Right cardiac atrium (tissue), 5 donors: ENCODE results near the gene ANO2. TPM values are rescaled to one million over a fixed set of nuclear protein-coding genes. Genes with fewer than 3 reads are reported as not detected.

Experiments
- ATAC-seq, 2 donors: fragments of 200-7000 bp; cut with Tn5 transposase; one replicate each; pipeline versions ENCODE4 v1.8.0 to v1.9.1; 2020; ENCODE audit warnings: moderate library complexity in 2 of 2, mild to moderate bottlenecking in 1 of 2
- DNase-seq, 3 donors: peaks; one replicate each; pipeline ENCODE4 v3.0.0-alpha.2; 2020
- H3K27ac ChIP-seq: one replicate; pipeline ENCODE4 v1.5.1; 2013; ENCODE audit warnings: mild to moderate bottlenecking, low read length, control low read depth, moderate library complexity
- H3K27me3 ChIP-seq: one replicate; pipeline ENCODE4 v1.6.1; 2013; ENCODE audit not compliant: control insufficient read depth, insufficient read depth
- H3K4me1 ChIP-seq: one replicate; pipeline ENCODE4 v1.6.1; 2013; ENCODE audit warnings: low read length; ENCODE audit not compliant: control insufficient read depth, insufficient read depth
- H3K4me3 ChIP-seq: one replicate; pipeline ENCODE4 v1.5.1; 2013; ENCODE audit warnings: low read length, control low read depth
- H3K9me3 ChIP-seq: one replicate; pipeline ENCODE4 v1.6.1; 2013; ENCODE audit warnings: low read length; ENCODE audit not compliant: control insufficient read depth
- WGBS: extraction: QIAGEN DNeasy Blood & Tissue Kit; methylation state at CpG from one replicate; pipeline ENCODE4 v1.1.7; 2013; 5-methylcytosine and 5-hydroxymethylcytosine counted together
- intact Hi-C, 4 donors: fragments of 100-400 bp; cut with DNase I; formaldehyde crosslinking; loops; one replicate each; pipeline versions ENCODE4 v1.11.0 to v1.14.0; 2022 to 2023
- polyA plus RNA-seq: library from polyadenylated mRNA; stranded (reverse); fragments of 200-250 nt; gene quantifications from one replicate; pipeline ENCODE4 v1.2.3, GENCODE V29; 2013
- total RNA-seq, 4 donors: library from RNA; stranded (reverse); fragmentation: NEBNext Ultra II Directional; extraction: Animal tissue kit (Norgen Biotek cat#: 25700); gene quantifications; one replicate each; pipeline ENCODE4 v1.2.1, GENCODE V29; 2021
- donor health status: healthy with polysubstance abuse.
- donor health status: DM: no; HTN: yes; CAD: no.
- donor health status: DM: no; HTN: no; CAD: no.
- donor health status: DM: no; HTN: yes; CAD: no; lungs with severe emphysema.
- donor health status: DM: yes; HTN: yes; CAD: no.

Gene ANO2
- total and polyA plus RNA-seq, 5 donors: 7.0 to 12.5 (median 10.9) TPM

DNA sequence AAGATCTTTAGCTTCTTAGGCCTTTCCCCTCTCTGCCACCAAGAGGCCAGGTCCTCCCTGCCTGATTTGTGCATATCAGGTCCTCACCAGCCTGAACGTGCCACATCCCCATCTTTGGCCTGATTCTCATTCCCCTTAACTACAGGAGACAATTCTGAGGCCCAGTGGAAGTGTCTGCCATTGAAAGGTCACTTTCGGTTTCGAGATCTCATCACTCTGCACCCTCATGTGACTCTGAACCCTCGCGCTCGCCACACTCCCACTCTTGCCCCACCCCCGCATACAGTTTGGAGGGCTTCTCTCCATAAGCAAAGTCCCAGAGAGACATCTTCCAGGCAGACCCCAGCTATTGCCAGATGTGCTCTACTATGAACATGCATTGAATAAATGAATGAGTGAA is 324.2 kb downstream of the ANO2 start:
- no peak for DNase-seq
- intact Hi-C loops: no loop called here
- H3K4me3 ChIP-seq: no peak overlapping the region
- peaks cover 7% of the 10 kb centered on the region for H3K4me1 ChIP-seq
- H3K27ac ChIP-seq: no peak overlapping the region
- no peak for ATAC-seq
- no peaks in the 10 kb centered on the region for H3K9me3 ChIP-seq
- WGBS: 91% methylated on average over 7 of the region's 7 CpGs
- no peaks in the 10 kb centered on the region for H3K27me3 ChIP-seq

DNA sequence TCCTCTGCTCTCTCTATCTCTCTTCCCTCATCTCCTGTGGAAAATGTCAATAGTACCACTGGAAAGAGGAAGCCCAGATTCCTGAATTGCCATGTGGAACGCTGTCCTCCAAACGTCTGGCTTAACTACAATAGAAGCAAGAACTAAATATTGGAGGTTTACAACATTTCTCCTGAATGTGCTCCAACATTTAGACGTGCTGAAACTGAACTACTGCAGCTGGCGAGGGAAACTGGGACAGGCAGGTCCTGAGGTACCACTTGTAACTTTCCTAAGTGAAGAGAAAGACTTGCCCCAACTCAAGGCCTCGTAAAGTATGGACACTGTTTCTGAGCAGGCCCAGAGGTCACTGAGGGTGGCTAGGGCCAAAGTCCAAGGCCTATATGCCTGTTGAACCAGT is 325.4 kb downstream of the ANO2 start:
- intact Hi-C loops: no loop called here
- DNase-seq (peak in 1 of 3 donors; percentile 58), ATAC-seq (peak in 1 of 2 donors; percentile 13)
- no peak overlapping the region for H3K4me3 ChIP-seq
- WGBS: 63% methylated on average over 5 of the region's 5 CpGs
- H3K27ac ChIP-seq: no peak overlapping the region
- H3K27me3 ChIP-seq: no peaks in the 10 kb centered on the region
- H3K9me3 ChIP-seq: no peaks in the 10 kb centered on the region
- H3K4me1 ChIP-seq: peaks cover 7% of the 10 kb centered on the region

DNA sequence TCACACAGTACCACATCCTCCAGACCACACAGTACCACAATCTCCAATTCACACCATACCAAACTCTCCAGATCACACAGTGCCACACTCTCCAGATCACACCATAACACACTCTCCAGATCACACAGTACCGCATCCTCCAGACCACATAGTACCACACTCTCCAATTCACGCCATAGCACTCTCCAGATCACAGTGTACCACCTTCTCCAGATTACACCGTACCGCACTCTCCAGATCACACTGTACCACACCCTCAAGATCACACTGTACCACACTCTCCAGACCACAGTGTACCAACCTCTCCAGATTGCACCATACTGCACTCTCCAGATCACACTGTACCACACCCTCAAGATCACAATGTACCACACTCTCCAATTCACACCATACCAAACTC is 328.2 kb downstream of the ANO2 start:
- Histone ChIP-seq H3K4me3 (no peak overlapping the region), H3K27ac (no peak overlapping the region), H3K9me3 (no peaks in the 10 kb centered on the region), H3K4me1 (peaks cover 11% of the 10 kb centered on the region), H3K27me3 (no peaks in the 10 kb centered on the region)
- DNase-seq: no peak
- intact Hi-C loops: no loop called here
- 99% methylated on average over 4 of the region's 4 CpGs for WGBS
- no peak for ATAC-seq

DNA sequence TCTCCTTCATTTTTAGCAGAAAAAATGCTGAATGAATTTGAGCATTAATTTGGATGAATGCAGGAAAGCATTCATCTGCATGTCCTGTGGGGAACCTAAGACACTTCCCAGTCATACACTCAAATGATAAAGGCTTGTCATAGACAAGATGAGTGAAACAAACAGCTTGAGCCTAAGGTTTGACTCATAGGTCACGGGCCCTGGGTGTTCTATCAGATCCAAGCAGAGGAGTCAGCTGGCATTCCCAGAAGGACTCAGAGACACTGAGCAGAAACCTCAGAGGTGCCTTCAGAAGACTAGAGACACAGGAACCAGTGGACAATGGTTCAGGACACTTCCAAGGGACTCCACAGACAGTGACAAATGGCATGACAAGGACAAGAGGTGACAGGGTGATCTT is 329.3 kb downstream of the ANO2 start:
- H3K9me3 ChIP-seq: no peaks in the 10 kb centered on the region
- no peak overlapping the region for H3K27ac ChIP-seq
- intact Hi-C loops: no loop called here
- no peak overlapping the region for H3K4me3 ChIP-seq
- 94% methylated on average over 1 of the region's 1 CpG for WGBS
- peaks cover 11% of the 10 kb centered on the region for H3K4me1 ChIP-seq
- no peak for ATAC-seq
- H3K27me3 ChIP-seq: no peaks in the 10 kb centered on the region
- no peak for DNase-seq

DNA sequence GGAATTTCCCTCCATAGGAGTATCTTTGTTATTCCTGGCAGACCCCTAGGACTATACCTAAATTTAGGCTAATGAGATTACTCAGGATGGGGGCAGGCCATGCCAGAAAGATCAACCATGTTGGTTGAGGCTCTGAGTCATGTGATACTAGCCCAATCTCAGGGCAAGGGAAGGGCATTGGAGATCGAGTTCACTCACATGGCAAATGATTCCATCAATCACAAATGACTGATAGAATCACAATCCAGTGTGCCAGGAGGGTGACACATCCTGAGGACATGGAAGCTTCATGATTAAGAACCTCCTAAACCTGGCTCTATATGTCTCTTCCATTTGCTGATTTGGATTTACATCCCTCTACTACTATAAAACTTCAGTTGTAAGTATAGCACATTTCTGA is 330.8 kb downstream of the ANO2 start:
- ATAC-seq (peak in 1 of 2 donors; percentile 43), DNase-seq (no peak)
- WGBS: 55% methylated on average over 1 of the region's 1 CpG
- no peaks in the 10 kb centered on the region for H3K27me3 ChIP-seq
- H3K9me3 ChIP-seq: no peaks in the 10 kb centered on the region
- no peak overlapping the region for H3K4me3 ChIP-seq
- peaks cover 11% of the 10 kb centered on the region for H3K4me1 ChIP-seq
- no peak overlapping the region for H3K27ac ChIP-seq
- intact Hi-C loops: no loop called here

DNA sequence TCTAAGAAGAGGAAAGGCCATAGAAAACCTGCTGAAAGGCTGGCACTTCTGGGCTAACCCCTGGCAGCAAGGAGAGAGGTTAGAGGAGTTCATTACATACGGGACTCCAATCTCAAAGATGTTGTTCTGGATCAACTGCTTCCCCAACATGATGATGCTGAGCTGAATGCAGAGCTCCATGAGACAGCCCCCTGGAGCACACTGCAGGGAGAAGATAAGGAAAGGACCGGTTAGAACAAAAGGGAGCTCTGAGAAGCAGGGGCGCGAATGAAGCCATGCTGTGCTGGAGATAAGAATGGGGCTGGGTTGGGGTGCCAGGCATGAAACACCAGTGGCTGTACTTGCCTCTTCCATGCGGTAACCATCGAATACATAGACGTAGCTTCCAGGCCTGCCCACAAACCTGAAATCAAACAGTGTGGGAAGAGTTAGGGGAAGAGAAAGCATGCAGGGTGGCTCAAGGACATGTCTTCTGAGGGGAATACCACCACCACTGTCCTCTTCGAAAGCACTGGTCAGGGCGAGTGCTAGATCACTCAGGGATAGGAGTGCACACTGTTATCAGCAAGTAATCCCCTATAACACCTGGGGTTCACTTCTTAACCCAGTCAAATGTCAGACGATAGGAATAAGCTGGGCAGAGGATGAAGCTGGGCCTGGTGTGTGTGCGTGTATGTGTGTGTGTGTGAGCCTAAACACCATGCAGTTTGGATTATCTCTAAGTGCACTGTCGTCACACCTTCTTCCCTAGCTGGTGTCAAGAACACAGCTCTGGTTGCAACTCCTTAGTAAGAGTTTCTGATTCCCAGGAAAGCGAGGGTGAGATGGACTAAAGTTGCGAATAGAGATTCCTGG is 332.3 kb downstream of the ANO2 start:
- DNase-seq: no peak
- no peak overlapping the region for H3K4me3 ChIP-seq
- ATAC-seq: no peak
- no peak overlapping the region for H3K27ac ChIP-seq
- no peaks in the 10 kb centered on the region for H3K9me3 ChIP-seq
- 76% methylated on average over 14 of the region's 14 CpGs for WGBS
- H3K4me1 ChIP-seq: peaks cover 6% of the 10 kb centered on the region
- no peaks in the 10 kb centered on the region for H3K27me3 ChIP-seq
- intact Hi-C loops: no loop called here

DNA sequence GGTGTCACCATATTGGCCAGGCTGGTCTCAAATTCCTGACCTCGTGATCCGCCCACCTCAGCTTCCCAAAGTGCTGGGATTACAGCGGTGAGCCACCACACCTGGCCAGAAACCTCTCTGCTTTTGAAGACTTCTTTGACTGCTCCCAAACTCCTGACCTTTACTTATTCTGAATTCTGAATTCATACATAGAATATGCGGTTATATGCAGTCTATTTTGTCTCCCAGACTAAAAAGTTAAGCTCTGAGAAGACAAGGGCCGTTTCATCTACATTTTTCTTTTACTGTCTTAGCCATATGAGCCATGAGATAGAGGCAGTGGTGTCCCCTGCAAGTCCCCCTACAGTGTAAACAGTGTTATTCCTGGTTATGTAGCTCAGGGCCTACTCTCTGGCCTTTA is 333.9 kb downstream of the ANO2 start:
- no peak for DNase-seq
- H3K4me3 ChIP-seq: no peak overlapping the region
- 95% methylated on average over 5 of the region's 5 CpGs for whole genome bisulfite sequencing
- H3K4me1 ChIP-seq: peaks cover 6% of the 10 kb centered on the region
- intact Hi-C loops: no loop called here
- H3K27ac ChIP-seq: no peak overlapping the region
- ATAC-seq: no peak
- H3K9me3 ChIP-seq: no peaks in the 10 kb centered on the region
- no peaks in the 10 kb centered on the region for H3K27me3 ChIP-seq

DNA sequence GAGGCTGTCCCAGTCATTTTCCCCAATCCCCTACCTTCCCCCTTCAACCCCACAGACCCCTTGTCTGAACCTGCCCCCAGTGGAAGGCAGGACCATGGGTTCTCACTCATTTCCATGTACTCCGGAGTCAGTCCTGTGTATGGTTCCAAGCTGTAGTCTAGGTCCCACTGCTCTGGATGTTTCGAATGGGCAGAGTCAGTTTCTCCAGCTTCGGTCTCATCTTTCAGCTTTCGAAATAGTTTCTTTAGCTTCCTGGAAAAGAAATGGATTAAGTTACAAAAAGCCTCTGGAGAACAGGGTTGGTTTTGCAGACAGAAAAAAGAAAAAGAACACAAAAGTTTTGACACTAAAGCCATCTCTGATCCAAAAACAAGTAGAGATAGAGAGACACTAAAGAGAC is 345.7 kb downstream of the ANO2 start:
- ATAC-seq: no peak
- WGBS: 84% methylated on average over 4 of the region's 4 CpGs
- intact Hi-C loops: no loop called here

DNA sequence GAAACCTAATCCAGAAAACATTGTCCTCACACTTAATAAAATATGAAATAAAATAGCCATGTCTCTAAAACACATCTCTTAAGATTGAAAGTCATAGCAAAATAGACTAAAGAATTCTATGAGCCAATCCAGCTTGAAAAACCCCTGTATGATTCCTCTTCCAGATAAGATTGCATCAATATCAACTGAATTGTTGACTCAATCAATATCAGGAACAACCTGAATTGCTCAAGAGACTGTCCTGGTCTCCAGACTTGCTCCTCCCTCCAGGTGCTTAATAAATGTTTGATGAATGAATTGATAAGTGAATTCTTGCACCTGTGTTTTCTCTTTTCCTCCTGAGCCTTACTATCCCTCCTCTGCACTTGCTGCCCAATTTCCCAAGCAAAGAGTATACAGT is 351.1 kb downstream of the ANO2 start:
- Histone ChIP-seq H3K4me1 (no peaks in the 10 kb centered on the region), H3K9me3 (no peaks in the 10 kb centered on the region), H3K27me3 (no peaks in the 10 kb centered on the region), H3K4me3 (no peak overlapping the region), H3K27ac (no peak overlapping the region)
- DNase-seq (no peak), ATAC-seq (no peak)
- intact Hi-C loops: no loop called here

More for the DNA sequence above, 345.7 kb downstream of the ANO2 start:
- Histone ChIP-seq H3K27ac (no peak overlapping the region), H3K4me3 (no peak overlapping the region), H3K27me3 (no peaks in the 10 kb centered on the region), H3K9me3 (no peaks in the 10 kb centered on the region), H3K4me1 (no peaks in the 10 kb centered on the region)
- no peak for DNase-seq

DNA sequence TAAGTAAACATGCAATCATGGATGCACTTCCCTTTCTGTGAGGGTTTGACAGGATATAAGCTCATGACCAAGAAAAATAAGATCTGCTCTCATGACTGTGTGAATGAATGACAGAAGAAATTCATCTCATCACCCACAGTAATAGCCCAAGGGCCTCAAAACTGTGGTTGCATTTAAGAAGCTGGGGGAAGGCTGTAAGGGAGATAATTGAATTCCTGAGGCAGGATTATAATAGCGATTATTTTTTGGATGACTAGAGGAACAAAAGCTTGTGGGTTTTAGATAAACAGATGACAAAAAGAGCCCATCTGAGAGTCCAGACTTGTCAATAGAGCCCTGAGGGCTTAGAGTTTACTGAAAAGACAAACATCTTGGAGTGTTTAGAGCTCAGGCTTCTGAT is 352.0 kb downstream of the ANO2 start:
- intact Hi-C loops: no loop called here
- Histone ChIP-seq H3K4me1 (no peaks in the 10 kb centered on the region), H3K27me3 (no peaks in the 10 kb centered on the region), H3K9me3 (no peaks in the 10 kb centered on the region), H3K27ac (no peak overlapping the region), H3K4me3 (no peak overlapping the region)
- no peak for DNase-seq
- WGBS: 78% methylated on average over 1 of the region's 1 CpG
- no peak for ATAC-seq

DNA sequence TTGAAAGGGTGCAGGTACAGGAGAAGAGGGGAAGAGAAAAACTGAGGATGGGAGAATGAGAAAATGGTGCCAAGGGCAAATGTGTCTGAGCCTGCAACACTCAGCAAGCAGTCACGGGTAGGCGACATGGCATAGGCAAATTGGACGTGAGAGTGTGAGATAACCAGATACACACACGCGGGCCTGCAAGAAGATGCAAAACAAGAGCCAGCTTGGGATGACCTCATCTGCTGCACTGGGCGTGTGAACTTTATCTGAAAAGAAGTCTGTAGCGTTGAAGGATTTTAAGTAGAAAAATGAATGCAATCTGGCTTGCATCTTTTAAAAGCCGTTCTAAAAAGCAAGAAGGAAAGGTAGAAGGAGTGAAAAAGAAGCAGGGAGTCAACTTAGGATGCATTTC is 352.7 kb downstream of the ANO2 start:
- Histone ChIP-seq H3K4me1 (no peaks in the 10 kb centered on the region), H3K4me3 (no peak overlapping the region), H3K27ac (no peak overlapping the region), H3K9me3 (no peaks in the 10 kb centered on the region), H3K27me3 (no peaks in the 10 kb centered on the region)
- 36% methylated on average over 8 of the region's 8 CpGs for WGBS
- peak in 2 of 3 donors; percentile 48 to 56 for DNase-seq
- ATAC-seq: peak in 1 of 2 donors; percentile 48
- intact Hi-C loops: no loop called here

DNA sequence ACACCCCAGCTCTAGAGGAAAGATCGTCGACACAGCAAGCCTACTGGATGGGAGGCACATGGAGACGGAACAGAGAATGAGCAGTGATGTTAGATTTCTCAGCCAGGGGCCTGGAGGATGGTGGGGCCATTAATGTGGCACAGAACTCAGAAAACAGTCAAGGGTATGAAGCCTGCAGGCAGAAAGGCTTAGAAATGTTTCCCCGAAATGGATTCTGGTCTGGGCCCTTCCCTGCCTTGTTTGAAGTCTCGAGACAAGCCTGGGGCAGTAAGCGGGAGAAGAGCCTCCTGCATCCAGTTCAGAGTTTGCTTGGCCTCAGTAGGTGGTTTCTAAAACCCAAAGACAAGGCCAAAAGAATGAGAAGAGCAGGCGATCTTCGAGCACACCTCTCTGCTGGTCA is 354.7 kb downstream of the ANO2 start:
- H3K27me3 ChIP-seq: no peaks in the 10 kb centered on the region
- intact Hi-C loops: no loop called here
- no peaks in the 10 kb centered on the region for H3K9me3 ChIP-seq
- DNase-seq (no peak), ATAC-seq (no peak)
- WGBS: 97% methylated on average over 8 of the region's 8 CpGs
- H3K27ac ChIP-seq: no peak overlapping the region
- peaks cover 3% of the 10 kb centered on the region for H3K4me1 ChIP-seq
- no peak overlapping the region for H3K4me3 ChIP-seq
